Measurements from ENCODE around the gene MICAL2. TPM values are rescaled to one million over a fixed set of nuclear protein-coding genes. Genes with fewer than 3 reads are reported as not detected.

Gene MICAL2
- total RNA-seq, 4 donors from 2014 or later: 27.4 to 63.6 (median 51.9) TPM

- H3K9me3 ChIP-seq: no peaks in the 10 kb centered on the region
- no peaks in the 10 kb centered on the region for H3K36me3 ChIP-seq
- no peaks in the 10 kb centered on the region for H3K27me3 ChIP-seq
- TF ChIP-seq POLR2A (IDR thresholded peaks at IDR 0.05) (no peak), CTCF (IDR thresholded peaks at IDR 0.05) (no peak)
- no peak overlapping the region for H3K27ac ChIP-seq
- intact Hi-C loops (cut with DNase I): no loop called here
- H3K4me3 ChIP-seq (replicated peaks in 1 of 3): no peak overlapping the region
- H3K4me1 ChIP-seq: peaks cover 29 to 41% of the 10 kb centered on the region in 2 donors
- DNase-seq: no peak
- whole genome bisulfite sequencing, 2 donors: 66 to 78% methylated on average over 3 of the region's 3 CpGs
Measured at GRCh38 chr11:12245549-12246016, 135.2 kb downstream of the MICAL2 start.

GRCh38 chr11:12246147-12246546 lies 135.8 kb downstream of the MICAL2 start:
- no peak for DNase-seq
- TF ChIP-seq CTCF (IDR thresholded peaks at IDR 0.05): no peak
- TF ChIP-seq POLR2A (IDR thresholded peaks at IDR 0.05): no peak
- Histone ChIP-seq H3K4me1 (peaks cover 27 to 41% of the 10 kb centered on the region in 2 donors), H3K27me3 (no peaks in the 10 kb centered on the region), H3K36me3 (no peaks in the 10 kb centered on the region), H3K27ac (no peak overlapping the region), H3K9me3 (no peaks in the 10 kb centered on the region), H3K4me3 (replicated peaks in 1 of 3) (no peak overlapping the region)
- 88 to 90% methylated on average over 4 to 5 of the region's 5 CpGs for WGBS, 2 donors
- intact Hi-C loops (cut with DNase I): no loop called here

GRCh38 chr11:12246989-12247388 lies 136.6 kb downstream of the MICAL2 start:
- WGBS, 2 donors: 92 to 95% methylated on average over 4 of the region's 4 CpGs
- TF ChIP-seq POLR2A (IDR thresholded peaks at IDR 0.05) (no peak), CTCF (IDR thresholded peaks at IDR 0.05) (no peak)
- no peak overlapping the region for H3K4me3 ChIP-seq (replicated peaks in 1 of 3)
- no peaks in the 10 kb centered on the region for H3K9me3 ChIP-seq
- no peaks in the 10 kb centered on the region for H3K36me3 ChIP-seq
- H3K4me1 ChIP-seq: peaks cover 27 to 41% of the 10 kb centered on the region in 2 donors
- DNase-seq: no peak
- intact Hi-C loops (cut with DNase I): no loop called here
- no peaks in the 10 kb centered on the region for H3K27me3 ChIP-seq
- peak overlapping the region in 1 of 3 donors; percentile 82 for H3K27ac ChIP-seq

GRCh38 chr11:12247543-12248254 lies 137.3 kb downstream of the MICAL2 start:
- 28 to 34% methylated on average over 3 of the region's 3 CpGs for WGBS, 2 donors
- H3K4me1 ChIP-seq: peaks cover 27 to 41% of the 10 kb centered on the region in 2 donors
- no peak for TF ChIP-seq POLR2A (IDR thresholded peaks at IDR 0.05)
- no peak for TF ChIP-seq CTCF (IDR thresholded peaks at IDR 0.05)
- peak overlapping the region; percentile 43 to 82 (median 74) for H3K27ac ChIP-seq
- no peak overlapping the region for H3K4me3 ChIP-seq (replicated peaks in 1 of 3)
- H3K9me3 ChIP-seq: no peaks in the 10 kb centered on the region
- intact Hi-C loops (cut with DNase I): no loop called here
- H3K36me3 ChIP-seq: no peaks in the 10 kb centered on the region
- no peaks in the 10 kb centered on the region for H3K27me3 ChIP-seq
- no peak for DNase-seq

- Histone ChIP-seq H3K36me3 (no peaks in the 10 kb centered on the region), H3K9me3 (no peaks in the 10 kb centered on the region), H3K4me3 (replicated peaks in 1 of 3) (no peak overlapping the region), H3K27me3 (no peaks in the 10 kb centered on the region), H3K27ac (peak overlapping the region; percentile 43 to 82 (median 74)), H3K4me1 (peaks cover 27 to 40% of the 10 kb centered on the region in 2 donors)
- WGBS, 2 donors: 36 to 60% methylated on average over 5 of the region's 5 CpGs
- intact Hi-C loops (cut with DNase I): no loop called here
- no peak for TF ChIP-seq CTCF (IDR thresholded peaks at IDR 0.05)
- TF ChIP-seq POLR2A (IDR thresholded peaks at IDR 0.05): peak in 1 of 2 donors; percentile 15
- DNase-seq: peak; percentile 95 to 96
Measured at GRCh38 chr11:12248330-12248729, 137.9 kb downstream of the MICAL2 start.

Measured in thyroid gland (tissue), 4 donors.